IMR-90 (cell line): Measurements from ENCODE around the gene ZFX. TPM values are rescaled to one million over a fixed set of nuclear protein-coding genes. Genes with fewer than 3 reads are reported as not detected.

Source experiments
- ATAC-seq: fragments of 200-7000 bp; cut with Tn5 transposase; 2 replicates; pipeline ENCODE4 v1.9.1; 2020; ENCODE audit warnings: low read depth, mild to moderate bottlenecking, moderate library complexity
- BruUV-seq: library from RNA; stranded (reverse); fragments of 400-500 nt; replicated peaks from 2 replicates; lab custom pipeline; 2021; lab: Mats Ljungman, UMichigan
- CTCF ChIA-PET: fragments of 300-600 bp; formaldehyde crosslinking; extraction: SDS; loops from one replicate; lab custom pipeline; 2021; ENCODE audit warnings: antibody characterized with exemption; lab: Yijun Ruan, JAX
- POLR2A ChIA-PET: fragments of 300-600 bp; sonication (Branson Sonifier 250); formaldehyde crosslinking; loops from one replicate; lab custom pipeline; 2022; ENCODE audit warnings: antibody characterized with exemption; ENCODE audit not compliant: unreplicated experiment; lab: Charles Lee
- DNase-seq: peaks from one replicate; pipeline ENCODE4 v3.0.0; 2013
- H2AFZ ChIP-seq: replicated peaks from 2 replicates; pipeline ENCODE3; 2013; ENCODE audit warnings: low read length, mild to moderate bottlenecking; ENCODE audit not compliant: poor library complexity
- H2AK5ac ChIP-seq: 2 replicates; pipeline ENCODE4 v1.6.1; 2013; ENCODE audit warnings: low read depth, low read length, inconsistent platforms
- H2AK9ac ChIP-seq: replicated peaks from 2 replicates; pipeline ENCODE3; 2013; ENCODE audit warnings: mild to moderate bottlenecking, low read depth, low read length, moderate library complexity; ENCODE audit not compliant: poor library complexity
- H2BK120ac ChIP-seq: 2 replicates; pipeline ENCODE4 v1.6.1; 2013; ENCODE audit warnings: low read depth, low read length, inconsistent platforms
- H2BK15ac ChIP-seq: 3 replicates; pipeline ENCODE4 v1.6.1; 2013; ENCODE audit warnings: low read depth, low read length, inconsistent platforms
- H2BK20ac ChIP-seq: 2 replicates; pipeline ENCODE4 v1.6.1; 2013; ENCODE audit warnings: low read depth, mild to moderate bottlenecking, inconsistent platforms, low read length, moderate library complexity
- H2BK5ac ChIP-seq: 2 replicates; pipeline ENCODE4 v1.6.1; 2013; ENCODE audit warnings: mild to moderate bottlenecking, low read depth, low read length, inconsistent platforms; ENCODE audit not compliant: poor library complexity, severe bottlenecking
- H3K14ac ChIP-seq: replicated peaks from 2 replicates; pipeline ENCODE4 v1.6.1; 2013; ENCODE audit warnings: low read depth, low read length, inconsistent platforms
- H3K18ac ChIP-seq: 2 replicates; pipeline ENCODE4 v1.6.1; 2013; ENCODE audit warnings: low read depth, low read length, control low read depth
- H3K23ac ChIP-seq: 2 replicates; pipeline ENCODE4 v1.6.1; 2013; ENCODE audit warnings: low read depth, low read length, inconsistent platforms
- H3K27ac ChIP-seq: 2 replicates; pipeline ENCODE4 v1.5.1; 2013; ENCODE audit warnings: mild to moderate bottlenecking, control low read depth, low read length; ENCODE audit not compliant: insufficient read depth
- H3K27me3 ChIP-seq: 2 replicates; pipeline ENCODE4 v1.6.1; 2013; ENCODE audit warnings: low read length; ENCODE audit not compliant: control insufficient read depth, insufficient read depth
- H3K36me3 ChIP-seq: 2 replicates; pipeline ENCODE4 v1.6.1; 2013; ENCODE audit warnings: low read length, mixed read lengths; ENCODE audit not compliant: control insufficient read depth, insufficient read depth
- H3K4ac ChIP-seq: 2 replicates; pipeline ENCODE4 v1.6.1; 2013; ENCODE audit warnings: low read depth, low read length, inconsistent platforms
- H3K4me1 ChIP-seq: 2 replicates; pipeline ENCODE4 v1.6.1; 2013; ENCODE audit warnings: low read length, mixed read lengths; ENCODE audit not compliant: control insufficient read depth, insufficient read depth
- H3K4me2 ChIP-seq: 2 replicates; pipeline ENCODE4 v1.6.1; 2013; ENCODE audit warnings: low read depth, mild to moderate bottlenecking, control low read depth, low read length, moderate library complexity
- H3K4me3 ChIP-seq: 2 replicates; pipeline ENCODE4 v1.5.1; 2013; ENCODE audit warnings: low read depth, mild to moderate bottlenecking, control low read depth, low read length, moderate library complexity; ENCODE audit not compliant: insufficient read depth
- H3K56ac ChIP-seq: 2 replicates; pipeline ENCODE4 v1.6.1; 2013; ENCODE audit warnings: low read length, inconsistent platforms; ENCODE audit not compliant: insufficient read depth; ENCODE audit errors: extremely low read depth
- H3K79me1 ChIP-seq, 2 experiments: 2 replicates each; pipeline ENCODE4 v1.6.1; 2013; ENCODE audit warnings: low read length in 2 of 2, inconsistent platforms in 1 of 2, low read depth in 1 of 2
- H3K9ac ChIP-seq: 2 replicates; pipeline ENCODE4 v1.6.1; 2013; ENCODE audit warnings: low read depth, low read length, control low read depth
- H3K9me1 ChIP-seq: 2 replicates; pipeline ENCODE4 v1.6.1; 2013; ENCODE audit warnings: low read length, inconsistent platforms; ENCODE audit not compliant: insufficient read depth
- H3K9me3 ChIP-seq: 2 replicates; pipeline ENCODE4 v1.6.1; 2013; ENCODE audit warnings: low read length; ENCODE audit not compliant: control insufficient read depth, insufficient read depth
- H4K20me1 ChIP-seq: 2 replicates; pipeline ENCODE4 v1.6.1; 2013; ENCODE audit warnings: low read length, inconsistent platforms; ENCODE audit not compliant: insufficient read depth
- H4K5ac ChIP-seq: 2 replicates; pipeline ENCODE4 v1.6.1; 2013; ENCODE audit warnings: mild to moderate bottlenecking, low read depth, low read length, control low read depth
- H4K8ac ChIP-seq, 2 experiments: 2 replicates each; pipeline ENCODE4 v1.6.1; 2013; ENCODE audit warnings: low read depth in 2 of 2, low read length in 2 of 2, control low read depth in 1 of 2, inconsistent platforms in 1 of 2
- H4K91ac ChIP-seq: 2 replicates; pipeline ENCODE4 v1.6.1; 2013; ENCODE audit warnings: low read depth, low read length, inconsistent platforms; ENCODE audit not compliant: insufficient read depth
- BHLHE40 ChIP-seq: fragments of 150-350 bp; IDR thresholded peaks from 2 replicates; pipeline ENCODE4 v1.6.1; 2016; ENCODE audit warnings: mild to moderate bottlenecking, low read depth, low read length
- ELK1 ChIP-seq: fragments of 150-350 bp; IDR thresholded peaks from 2 replicates; pipeline ENCODE4 v1.6.1; 2016; ENCODE audit warnings: low read depth, mild to moderate bottlenecking, low read length, moderate library complexity, borderline replicate concordance
- FOS ChIP-seq: fragments of 150-350 bp; IDR thresholded peaks from 2 replicates; pipeline ENCODE4 v1.6.1; 2016; ENCODE audit warnings: low read depth, low read length
- MAFK ChIP-seq: IDR thresholded peaks from 2 replicates; pipeline ENCODE4 v1.6.1; 2012; ENCODE audit warnings: low read depth, low read length, improper control_type of control experiment
- MAZ ChIP-seq: IDR thresholded peaks from 2 replicates; pipeline ENCODE4 v1.6.1; 2012; ENCODE audit warnings: low read depth, mild to moderate bottlenecking, low read length, improper control_type of control experiment, moderate library complexity, borderline replicate concordance
- MXI1 ChIP-seq: IDR thresholded peaks from 2 replicates; pipeline ENCODE4 v1.6.1; 2012; ENCODE audit warnings: low read depth, mild to moderate bottlenecking, low read length, moderate library complexity, borderline replicate concordance
- NFE2L2 ChIP-seq: fragments of 150-350 bp; IDR thresholded peaks from 2 replicates; pipeline ENCODE4 v1.6.1; 2016; ENCODE audit warnings: low read depth, mild to moderate bottlenecking, low read length
- POLR2A ChIP-seq: IDR thresholded peaks from 2 replicates; pipeline ENCODE4 v1.6.1; 2012; ENCODE audit warnings: mild to moderate bottlenecking, low read depth, low read length
- RCOR1 ChIP-seq: IDR thresholded peaks from 2 replicates; pipeline ENCODE4 v1.6.1; 2012; ENCODE audit warnings: mild to moderate bottlenecking, low read length, improper control_type of control experiment; ENCODE audit not compliant: insufficient replicate concordance
- SMC3 ChIP-seq: fragments of 150-350 bp; IDR thresholded peaks from 2 replicates; pipeline ENCODE4 v1.6.1; 2016; ENCODE audit warnings: low read depth, mild to moderate bottlenecking, antibody characterized with exemption, low read length, moderate library complexity
- USF2 ChIP-seq: fragments of 150-350 bp; IDR thresholded peaks from 2 replicates; pipeline ENCODE4 v1.6.1; 2017; ENCODE audit warnings: mild to moderate bottlenecking, antibody characterized with exemption, low read length, low read depth
- WGBS, 2 experiments: methylation state at CpG; one replicate each; pipeline versions ENCODE4 v1.1.5 to v1.1.7; 2013; ENCODE audit warnings: missing lambda C conversion rate in 2 of 2; ENCODE audit not compliant: insufficient read length in 1 of 2; ENCODE audit errors: extremely low coverage in 2 of 2; 5-methylcytosine and 5-hydroxymethylcytosine counted together
- dilution Hi-C: fragments of 300-500 bp; cut with HindIII; formaldehyde crosslinking; loops from one replicate; pipeline ENCODE4 v1.14.3; 2018; ENCODE audit warnings: low sequenced_read_pairs; ENCODE audit not compliant: unreplicated experiment
- in situ Hi-C: fragments of 300-500 bp; cut with MboI; formaldehyde crosslinking; loops from 3 replicates; pipeline ENCODE4 v1.14.3; 2019; ENCODE audit warnings: low sequenced_read_pairs, inconsistent platforms, mixed read lengths
- intact Hi-C: fragments of 100-400 bp; cut with micrococcal nuclease; formaldehyde crosslinking; loops from 2 replicates; pipeline ENCODE4 v1.10.0; 2022
- polyA plus RNA-seq, 3 experiments: library from polyadenylated mRNA; depleted of rRNA; stranded (reverse); fragments of >200 nt; gene quantifications; 2 replicates each; pipeline ENCODE4 v1.2.3, GENCODE V29; 2012; ENCODE audit warnings: low replicate concordance in 1 of 3
- total RNA-seq: library from RNA; depleted of rRNA; stranded (reverse); fragments of >200 nt; gene quantifications from 2 replicates; pipeline ENCODE4 v1.2.3, GENCODE V29; 2012
- TF ChIP-seq, protein P1 (sequence below): conservative IDR thresholded peaks from 2 replicates; pipeline ENCODE4 v1.5.1; 2012; ENCODE audit warnings: mild to moderate bottlenecking, low read depth, low read length, improper control_type of control experiment

ZFX gene
- total and polyA plus RNA-seq, 2 of the 4 experiments (the other 2 are of a cell fraction) = 16.0 to 99.3 TPM

GRCh38 chrX:24235084-24235710, 85.7 kb downstream of the ZFX start:
- no peak overlapping the region for H2AK5ac ChIP-seq
- H2BK15ac ChIP-seq = no peak overlapping the region
- no peak overlapping the region for H2AFZ ChIP-seq
- no peak overlapping the region for H4K8ac ChIP-seq
- no peaks in the 10 kb centered on the region for H3K9me3 ChIP-seq
- peaks cover 4% of the 10 kb centered on the region for H3K27me3 ChIP-seq
- no peak overlapping the region for H3K18ac ChIP-seq
- ChIA-PET POLR2A (no interaction called here), CTCF (no interaction called here)
- H4K20me1 ChIP-seq = no peaks in the 10 kb centered on the region
- dilution Hi-C loops = no loop called here
- WGBS, 2 experiments = no CpG with 5 or more reads among the region's 2 CpGs
- no peak overlapping the region for H3K14ac ChIP-seq
- H3K79me1 ChIP-seq = no peaks in the 10 kb centered on the region
- H3K4ac ChIP-seq = no peak overlapping the region
- intact Hi-C loops = loop anchor here (10.0 kb wide), 1 partner anchor 260 kb away; no protein-coding TSS in a partner anchor
- H3K36me3 ChIP-seq = no peaks in the 10 kb centered on the region
- no peak overlapping the region for H2AK9ac ChIP-seq
- H2BK5ac ChIP-seq = no peak overlapping the region
- BruUV-seq = no TSS peak
- no peak overlapping the region for H4K5ac ChIP-seq
- H3K9ac ChIP-seq = no peak overlapping the region
- in situ Hi-C loops = loop anchor here (10.0 kb wide), 1 partner anchor 160 kb away; no protein-coding TSS in a partner anchor
- no peak overlapping the region for H3K27ac ChIP-seq
- H3K4me1 ChIP-seq = peaks cover 1% of the 10 kb centered on the region; the same call in 1 of the 2 replicates
- TF ChIP-seq NFE2L2 (no peak), MAZ (no peak), MAFK (no peak), SMC3 (no peak), BHLHE40 (no peak), MXI1 (no peak), RCOR1 (no peak), FOS (no peak), POLR2A (no peak), ELK1 (no peak), USF2 (no peak)
- TF ChIP-seq, protein P1, sequence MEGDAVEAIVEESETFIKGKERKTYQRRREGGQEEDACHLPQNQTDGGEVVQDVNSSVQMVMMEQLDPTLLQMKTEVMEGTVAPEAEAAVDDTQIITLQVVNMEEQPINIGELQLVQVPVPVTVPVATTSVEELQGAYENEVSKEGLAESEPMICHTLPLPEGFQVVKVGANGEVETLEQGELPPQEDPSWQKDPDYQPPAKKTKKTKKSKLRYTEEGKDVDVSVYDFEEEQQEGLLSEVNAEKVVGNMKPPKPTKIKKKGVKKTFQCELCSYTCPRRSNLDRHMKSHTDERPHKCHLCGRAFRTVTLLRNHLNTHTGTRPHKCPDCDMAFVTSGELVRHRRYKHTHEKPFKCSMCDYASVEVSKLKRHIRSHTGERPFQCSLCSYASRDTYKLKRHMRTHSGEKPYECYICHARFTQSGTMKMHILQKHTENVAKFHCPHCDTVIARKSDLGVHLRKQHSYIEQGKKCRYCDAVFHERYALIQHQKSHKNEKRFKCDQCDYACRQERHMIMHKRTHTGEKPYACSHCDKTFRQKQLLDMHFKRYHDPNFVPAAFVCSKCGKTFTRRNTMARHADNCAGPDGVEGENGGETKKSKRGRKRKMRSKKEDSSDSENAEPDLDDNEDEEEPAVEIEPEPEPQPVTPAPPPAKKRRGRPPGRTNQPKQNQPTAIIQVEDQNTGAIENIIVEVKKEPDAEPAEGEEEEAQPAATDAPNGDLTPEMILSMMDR = no peak
- H2BK20ac ChIP-seq = no peak overlapping the region
- DNase-seq (no peak), ATAC-seq (no peak)
- H3K23ac ChIP-seq = no peak overlapping the region
- H3K4me3 ChIP-seq = no peak overlapping the region
- no peak overlapping the region for H3K4me2 ChIP-seq
- no peak overlapping the region for H3K56ac ChIP-seq
- H3K9me1 ChIP-seq = peaks cover 1% of the 10 kb centered on the region
- no peak overlapping the region for H2BK120ac ChIP-seq
- no peak overlapping the region for H4K91ac ChIP-seq
